ENCODE results near the gene EIF5AL1.

DNA sequence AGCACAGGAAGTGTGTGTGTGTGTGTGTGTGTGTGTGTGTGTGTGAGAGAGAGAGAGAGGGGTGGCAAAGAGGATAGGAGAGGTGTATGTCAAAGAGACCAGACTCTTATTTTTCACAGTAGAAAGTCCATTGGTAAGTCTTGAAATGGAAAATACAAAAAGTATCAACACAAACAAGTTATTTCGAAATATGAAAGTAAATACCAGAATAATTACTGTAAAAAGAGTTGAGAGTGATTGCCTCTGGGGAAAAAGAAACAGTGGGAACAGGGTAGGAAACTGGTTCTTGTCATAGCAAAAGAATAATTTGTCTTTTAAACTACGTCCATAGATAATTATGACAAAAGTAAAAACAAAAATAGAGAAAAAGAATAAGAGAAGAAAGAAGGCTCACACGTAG, 29.0 kb upstream of the EIF5AL1 start:
- TF ChIP-seq CTCF (IDR thresholded peaks at IDR 0.05; ENCODE audit: poor library complexity, severe bottlenecking) = no peak
- TF ChIP-seq RAD21 (conservative IDR thresholded peaks at IDR 0.05) = no peak
- no peak for TF ChIP-seq POLR2AphosphoS5 (IDR thresholded peaks at IDR 0.05)

Measured in neural cell (in vitro differentiated cells).